Skeletal muscle satellite cell (primary cell): ENCODE measurements around the gene SMC3.
"Not testable (repeated sequence)": the region's sequence is repeated elsewhere in the genome, so short reads cannot be mapped to it uniquely, and the experiment has no call there.

Source experiments
- H3K27me3 ChIP-seq: 2 replicates; pipeline ENCODE4 v1.7.0; 2013; ENCODE audit warnings: low read length; ENCODE audit not compliant: control insufficient read depth, insufficient read depth
- H3K36me3 ChIP-seq: 2 replicates; pipeline ENCODE4 v1.7.0; 2013; ENCODE audit warnings: mild to moderate bottlenecking, control low read depth, low read length; ENCODE audit not compliant: insufficient read depth
- H3K4me1 ChIP-seq: 2 replicates; pipeline ENCODE4 v1.7.0; 2013; ENCODE audit warnings: low read length; ENCODE audit not compliant: control insufficient read depth, insufficient read depth
- H3K4me2 ChIP-seq: 2 replicates; pipeline ENCODE4 v1.7.0; 2013; ENCODE audit warnings: mild to moderate bottlenecking, low read length
- H3K4me3 ChIP-seq: 2 replicates; pipeline ENCODE4 v1.7.0; 2013; ENCODE audit warnings: low read length
- H3K9ac ChIP-seq: 2 replicates; pipeline ENCODE4 v1.7.0; 2013; ENCODE audit warnings: mild to moderate bottlenecking, low read depth, low read length, moderate library complexity
- H3K9me3 ChIP-seq: replicated peaks from 2 replicates; pipeline ENCODE4 v1.7.0; 2013; ENCODE audit warnings: mild to moderate bottlenecking, control low read depth, low read length

The SMC3 gene

DNA sequence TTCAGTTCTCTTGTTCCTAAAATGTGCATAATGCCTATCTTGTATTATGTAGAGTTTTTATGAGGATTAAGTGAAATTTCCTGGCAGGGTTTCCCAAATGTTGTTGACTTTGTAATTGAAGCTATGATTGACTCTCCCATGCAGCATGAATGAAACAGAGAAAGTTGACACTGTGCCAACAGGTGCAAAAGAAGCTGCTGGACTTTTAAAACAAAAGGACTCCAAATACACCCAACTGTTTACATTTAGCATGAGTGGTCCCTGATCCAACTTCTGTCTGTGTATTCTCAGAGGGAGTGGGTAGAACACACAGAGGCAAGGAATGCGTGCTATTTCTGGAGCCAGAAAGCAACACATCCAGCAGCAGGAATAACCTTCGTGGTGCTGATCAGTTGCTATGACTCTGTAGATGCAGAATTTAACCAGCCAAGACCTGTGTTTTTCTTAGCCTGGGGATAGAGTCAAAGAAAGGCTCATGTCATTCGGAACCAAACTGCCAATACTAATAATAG, 62.2 kb downstream of the SMC3 start:
- H3K4me2 ChIP-seq, result no peak overlapping the region
- no peak overlapping the region for H3K9ac ChIP-seq
- H3K4me3 ChIP-seq, result no peak overlapping the region
- no peaks in the 10 kb centered on the region for H3K36me3 ChIP-seq
- H3K4me1 ChIP-seq, result peaks cover 14% of the 10 kb centered on the region
- no peaks in the 10 kb centered on the region for H3K9me3 ChIP-seq
- H3K27me3 ChIP-seq, result peaks cover 25% of the 10 kb centered on the region

DNA sequence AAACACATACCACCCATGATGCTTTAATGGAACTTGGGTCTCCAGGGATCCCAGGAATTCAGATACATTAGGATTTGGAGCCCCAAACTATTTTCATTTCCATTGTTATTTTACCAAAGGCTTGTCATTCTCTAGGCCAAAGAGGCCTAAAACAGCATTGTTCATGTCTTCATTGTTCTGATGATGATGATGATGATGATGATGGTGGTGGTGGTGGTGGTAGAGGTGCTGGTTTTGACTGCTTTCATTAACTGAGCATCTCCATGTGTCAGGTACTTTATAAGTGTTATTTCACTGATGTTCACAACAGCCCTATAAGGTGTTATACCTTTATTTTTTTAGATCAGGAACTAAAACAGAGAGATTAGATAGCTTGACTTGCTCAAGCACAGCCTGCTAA, 64.4 kb downstream of the SMC3 start:
- Histone ChIP-seq H3K27me3 (peaks cover 13% of the 10 kb centered on the region), H3K4me1 (peaks cover 17% of the 10 kb centered on the region), H3K4me2 (no peak overlapping the region), H3K36me3 (no peaks in the 10 kb centered on the region), H3K9ac (no peak overlapping the region), H3K9me3 (no peaks in the 10 kb centered on the region), H3K4me3 (no peak overlapping the region)

DNA sequence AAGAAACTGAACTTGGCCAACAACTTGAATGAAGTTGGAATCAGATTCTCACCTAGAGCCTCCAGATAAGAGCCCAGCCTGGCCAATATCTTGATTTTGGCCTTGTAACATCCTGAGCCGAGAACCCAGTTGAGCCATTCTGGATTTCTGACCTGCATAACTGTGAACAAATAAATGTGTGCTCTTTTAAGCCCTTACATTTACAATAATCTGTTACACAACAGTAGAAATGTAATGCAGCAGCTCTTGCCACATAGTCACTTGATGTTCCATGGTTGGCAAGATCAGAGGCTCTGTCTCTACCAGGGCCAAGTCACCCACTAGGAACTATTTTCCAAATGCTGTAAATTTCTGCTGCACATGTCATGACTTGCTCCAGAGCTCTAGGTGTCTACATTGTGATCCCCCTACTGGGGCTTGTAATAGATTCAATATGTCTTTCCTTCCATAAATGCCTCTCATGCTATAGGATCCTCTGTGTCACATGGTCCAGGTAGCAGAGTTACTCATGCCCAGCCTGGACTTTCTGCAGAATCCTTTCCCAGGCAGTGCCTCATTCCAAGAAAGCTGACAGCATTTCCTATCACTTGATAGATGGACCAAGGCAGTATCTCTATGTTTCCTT, 65.2 kb downstream of the SMC3 start:
- Histone ChIP-seq H3K9ac (no peak overlapping the region), H3K36me3 (no peaks in the 10 kb centered on the region), H3K27me3 (peaks cover 6% of the 10 kb centered on the region), H3K9me3 (no peaks in the 10 kb centered on the region), H3K4me1 (peaks cover 18% of the 10 kb centered on the region), H3K4me3 (no peak overlapping the region), H3K4me2 (no peak overlapping the region)

DNA sequence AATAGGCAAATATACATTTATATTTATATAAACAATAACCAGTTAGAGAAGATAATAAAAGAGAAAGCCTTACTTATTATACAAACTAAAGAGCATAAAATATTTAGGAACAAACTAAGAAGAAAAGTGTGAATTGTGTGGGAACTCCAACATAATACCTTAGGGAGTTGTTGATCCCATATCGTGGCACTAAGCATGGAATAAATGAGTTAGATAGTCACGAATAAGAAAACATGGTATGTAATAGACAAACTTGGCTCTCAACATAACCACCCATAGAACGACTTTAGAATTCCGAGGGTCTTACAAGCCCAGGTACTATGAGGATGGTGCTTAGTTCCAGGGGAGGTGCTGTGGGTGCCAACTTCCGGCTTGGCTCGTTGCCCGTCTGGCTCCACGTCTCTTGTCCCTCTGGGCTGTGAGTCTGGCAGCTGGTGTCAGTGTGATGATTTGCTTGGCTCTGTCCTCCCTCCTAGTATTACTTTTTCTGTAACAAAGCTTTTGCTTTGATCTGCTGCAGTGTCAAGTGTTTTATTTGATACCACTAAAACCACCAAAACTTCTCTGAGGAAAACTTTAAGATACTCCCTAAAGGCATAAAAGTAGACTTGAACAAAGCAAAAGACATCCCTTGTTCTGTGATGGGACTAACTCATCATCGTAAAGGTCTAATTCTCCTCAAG, 67.2 kb downstream of the SMC3 start:
- peaks cover 13% of the 10 kb centered on the region for H3K4me1 ChIP-seq
- no peaks in the 10 kb centered on the region for H3K9me3 ChIP-seq
- H3K36me3 ChIP-seq, result no peaks in the 10 kb centered on the region
- no peak overlapping the region for H3K4me2 ChIP-seq
- no peak overlapping the region for H3K4me3 ChIP-seq
- H3K9ac ChIP-seq, result no peak overlapping the region
- H3K27me3 ChIP-seq, result peaks cover 5% of the 10 kb centered on the region

DNA sequence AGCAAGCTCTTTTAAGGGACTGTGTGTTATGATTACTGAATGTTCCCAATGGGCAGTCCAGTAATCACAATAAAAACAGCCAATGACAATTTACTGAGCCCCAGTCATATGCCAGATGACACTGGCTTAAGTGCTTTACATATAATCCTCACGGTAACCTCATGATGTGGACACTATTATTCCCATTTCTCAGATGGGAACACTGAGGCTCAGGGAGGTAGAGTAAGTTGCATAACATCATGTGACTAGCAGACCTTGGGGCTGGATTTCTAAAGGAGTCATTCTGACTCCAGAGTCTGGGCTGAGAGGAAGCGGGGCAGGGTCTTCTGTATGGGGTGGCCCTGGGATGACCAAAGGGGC, 69.1 kb downstream of the SMC3 start:
- Histone ChIP-seq H3K4me2 (no peak overlapping the region), H3K36me3 (no peaks in the 10 kb centered on the region), H3K9me3 (no peaks in the 10 kb centered on the region), H3K4me3 (no peak overlapping the region), H3K27me3 (peaks cover 14% of the 10 kb centered on the region), H3K9ac (no peak overlapping the region), H3K4me1 (peaks cover 6% of the 10 kb centered on the region)

- H3K4me2 ChIP-seq, result no peak overlapping the region
- peaks cover 6% of the 10 kb centered on the region for H3K4me1 ChIP-seq
- no peak overlapping the region for H3K9ac ChIP-seq
- no peak overlapping the region for H3K4me3 ChIP-seq
- no peaks in the 10 kb centered on the region for H3K36me3 ChIP-seq
- no peaks in the 10 kb centered on the region for H3K9me3 ChIP-seq
- peaks cover 19% of the 10 kb centered on the region for H3K27me3 ChIP-seq
Measured at GRCh38 chr10:110636932-110637557, 69.5 kb downstream of the SMC3 start.

DNA sequence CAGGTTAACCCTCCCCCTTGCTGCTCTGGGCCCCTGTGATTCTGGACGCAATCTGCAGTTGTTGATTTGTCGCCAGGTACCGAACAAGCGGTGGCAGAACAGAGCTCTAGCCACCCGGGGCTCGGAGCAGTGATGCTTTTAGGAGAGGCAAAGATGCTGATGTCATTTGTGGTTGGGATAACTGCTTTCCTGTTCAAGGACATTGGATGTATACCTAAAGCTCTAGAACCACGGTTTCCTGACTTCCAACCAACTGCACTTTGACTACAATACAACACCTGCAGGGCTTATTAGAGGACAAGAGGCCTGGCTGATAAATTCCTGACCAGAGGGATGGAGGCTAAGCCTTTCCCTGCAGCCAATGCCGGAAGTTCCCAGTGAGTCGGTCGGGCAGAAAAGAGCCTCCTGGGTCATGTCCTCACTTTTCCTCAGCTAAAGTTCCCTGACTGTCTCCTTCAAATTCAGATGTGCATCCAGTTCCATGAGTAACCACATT, 70.1 kb downstream of the SMC3 start:
- Histone ChIP-seq H3K9me3 (no peaks in the 10 kb centered on the region), H3K9ac (no peak overlapping the region), H3K27me3 (peaks cover 25% of the 10 kb centered on the region), H3K36me3 (no peaks in the 10 kb centered on the region), H3K4me3 (no peak overlapping the region), H3K4me1 (peaks cover 6% of the 10 kb centered on the region), H3K4me2 (no peak overlapping the region)

DNA sequence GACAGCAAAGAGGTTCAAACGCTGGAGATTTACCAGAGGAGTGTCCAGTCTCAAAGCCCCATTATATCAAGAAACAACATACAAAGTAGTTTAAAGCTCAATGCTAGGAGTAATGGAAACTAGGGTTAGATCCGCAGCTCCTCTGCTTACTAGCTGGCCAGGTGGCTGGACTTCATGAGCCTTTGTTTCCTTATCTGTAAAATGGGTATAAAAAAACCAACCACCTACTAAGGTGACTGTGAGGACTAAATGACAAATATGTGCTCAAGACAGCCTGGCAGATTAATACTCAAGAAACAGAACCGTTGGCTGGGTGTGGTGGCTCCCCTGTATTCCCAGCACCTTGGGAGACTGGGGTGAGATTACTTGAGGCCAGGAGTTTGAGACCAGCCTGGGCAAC, 70.8 kb downstream of the SMC3 start:
- no peak overlapping the region for H3K4me3 ChIP-seq
- peaks cover 32% of the 10 kb centered on the region for H3K27me3 ChIP-seq
- H3K36me3 ChIP-seq, result no peaks in the 10 kb centered on the region
- no peak overlapping the region for H3K9ac ChIP-seq
- H3K4me2 ChIP-seq, result no peak overlapping the region
- H3K4me1 ChIP-seq, result peaks cover 9% of the 10 kb centered on the region
- H3K9me3 ChIP-seq, result no peaks in the 10 kb centered on the region

DNA sequence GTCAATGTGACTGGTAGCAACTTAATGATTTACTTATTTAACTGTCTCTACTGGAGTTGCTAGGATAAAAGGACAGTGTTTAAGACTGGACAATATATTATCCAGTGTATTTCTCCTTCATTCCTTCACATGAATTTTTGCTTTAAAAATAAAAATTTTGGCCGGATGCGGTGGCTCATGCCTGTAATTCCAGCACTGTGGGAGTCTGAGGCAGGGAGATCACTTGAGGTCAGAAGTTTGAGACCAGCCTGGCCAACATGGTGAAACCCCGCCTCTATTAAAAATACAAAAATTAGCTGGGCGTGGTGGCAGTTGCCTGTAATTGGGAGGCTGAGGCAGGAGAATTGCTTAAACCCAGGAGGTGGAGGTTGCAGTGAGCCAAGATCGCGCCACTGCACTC, 71.6 kb downstream of the SMC3 start:
- H3K9me3 ChIP-seq, H3K36me3 ChIP-seq: not testable (repeated sequence)
- H3K27me3 ChIP-seq, result peaks cover 38% of the 10 kb centered on the region

GRCh38 chr10:110639858-110640257, 72.4 kb downstream of the SMC3 start:
- H3K9ac ChIP-seq, H3K4me2 ChIP-seq, H3K4me3 ChIP-seq, H3K36me3 ChIP-seq, H3K9me3 ChIP-seq: not testable (repeated sequence)
- Histone ChIP-seq H3K27me3 (peaks cover 42% of the 10 kb centered on the region), H3K4me1 (peaks cover 14% of the 10 kb centered on the region)

More for the DNA sequence above, 71.6 kb downstream of the SMC3 start:
- not testable (repeated sequence) for H3K4me3 ChIP-seq, H3K4me2 ChIP-seq, H3K9ac ChIP-seq
- H3K4me1 ChIP-seq, result peaks cover 12% of the 10 kb centered on the region

GRCh38 chr10:110641256-110641655, 73.8 kb downstream of the SMC3 start:
- no peak overlapping the region for H3K4me3 ChIP-seq
- H3K27me3 ChIP-seq, result peaks cover 50% of the 10 kb centered on the region
- peaks cover 14% of the 10 kb centered on the region for H3K4me1 ChIP-seq
- H3K9ac ChIP-seq, result no peak overlapping the region
- no peaks in the 10 kb centered on the region for H3K36me3 ChIP-seq
- no peak overlapping the region for H3K4me2 ChIP-seq
- no peaks in the 10 kb centered on the region for H3K9me3 ChIP-seq
